ENCODE data around the gene MAP3K5.
"Not testable (repeated sequence)": the region's sequence is repeated elsewhere in the genome, so short reads cannot be mapped to it uniquely, and the experiment has no call there.

MAP3K5 gene, protein sequence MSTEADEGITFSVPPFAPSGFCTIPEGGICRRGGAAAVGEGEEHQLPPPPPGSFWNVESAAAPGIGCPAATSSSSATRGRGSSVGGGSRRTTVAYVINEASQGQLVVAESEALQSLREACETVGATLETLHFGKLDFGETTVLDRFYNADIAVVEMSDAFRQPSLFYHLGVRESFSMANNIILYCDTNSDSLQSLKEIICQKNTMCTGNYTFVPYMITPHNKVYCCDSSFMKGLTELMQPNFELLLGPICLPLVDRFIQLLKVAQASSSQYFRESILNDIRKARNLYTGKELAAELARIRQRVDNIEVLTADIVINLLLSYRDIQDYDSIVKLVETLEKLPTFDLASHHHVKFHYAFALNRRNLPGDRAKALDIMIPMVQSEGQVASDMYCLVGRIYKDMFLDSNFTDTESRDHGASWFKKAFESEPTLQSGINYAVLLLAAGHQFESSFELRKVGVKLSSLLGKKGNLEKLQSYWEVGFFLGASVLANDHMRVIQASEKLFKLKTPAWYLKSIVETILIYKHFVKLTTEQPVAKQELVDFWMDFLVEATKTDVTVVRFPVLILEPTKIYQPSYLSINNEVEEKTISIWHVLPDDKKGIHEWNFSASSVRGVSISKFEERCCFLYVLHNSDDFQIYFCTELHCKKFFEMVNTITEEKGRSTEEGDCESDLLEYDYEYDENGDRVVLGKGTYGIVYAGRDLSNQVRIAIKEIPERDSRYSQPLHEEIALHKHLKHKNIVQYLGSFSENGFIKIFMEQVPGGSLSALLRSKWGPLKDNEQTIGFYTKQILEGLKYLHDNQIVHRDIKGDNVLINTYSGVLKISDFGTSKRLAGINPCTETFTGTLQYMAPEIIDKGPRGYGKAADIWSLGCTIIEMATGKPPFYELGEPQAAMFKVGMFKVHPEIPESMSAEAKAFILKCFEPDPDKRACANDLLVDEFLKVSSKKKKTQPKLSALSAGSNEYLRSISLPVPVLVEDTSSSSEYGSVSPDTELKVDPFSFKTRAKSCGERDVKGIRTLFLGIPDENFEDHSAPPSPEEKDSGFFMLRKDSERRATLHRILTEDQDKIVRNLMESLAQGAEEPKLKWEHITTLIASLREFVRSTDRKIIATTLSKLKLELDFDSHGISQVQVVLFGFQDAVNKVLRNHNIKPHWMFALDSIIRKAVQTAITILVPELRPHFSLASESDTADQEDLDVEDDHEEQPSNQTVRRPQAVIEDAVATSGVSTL (N-terminal part only)

DNA sequence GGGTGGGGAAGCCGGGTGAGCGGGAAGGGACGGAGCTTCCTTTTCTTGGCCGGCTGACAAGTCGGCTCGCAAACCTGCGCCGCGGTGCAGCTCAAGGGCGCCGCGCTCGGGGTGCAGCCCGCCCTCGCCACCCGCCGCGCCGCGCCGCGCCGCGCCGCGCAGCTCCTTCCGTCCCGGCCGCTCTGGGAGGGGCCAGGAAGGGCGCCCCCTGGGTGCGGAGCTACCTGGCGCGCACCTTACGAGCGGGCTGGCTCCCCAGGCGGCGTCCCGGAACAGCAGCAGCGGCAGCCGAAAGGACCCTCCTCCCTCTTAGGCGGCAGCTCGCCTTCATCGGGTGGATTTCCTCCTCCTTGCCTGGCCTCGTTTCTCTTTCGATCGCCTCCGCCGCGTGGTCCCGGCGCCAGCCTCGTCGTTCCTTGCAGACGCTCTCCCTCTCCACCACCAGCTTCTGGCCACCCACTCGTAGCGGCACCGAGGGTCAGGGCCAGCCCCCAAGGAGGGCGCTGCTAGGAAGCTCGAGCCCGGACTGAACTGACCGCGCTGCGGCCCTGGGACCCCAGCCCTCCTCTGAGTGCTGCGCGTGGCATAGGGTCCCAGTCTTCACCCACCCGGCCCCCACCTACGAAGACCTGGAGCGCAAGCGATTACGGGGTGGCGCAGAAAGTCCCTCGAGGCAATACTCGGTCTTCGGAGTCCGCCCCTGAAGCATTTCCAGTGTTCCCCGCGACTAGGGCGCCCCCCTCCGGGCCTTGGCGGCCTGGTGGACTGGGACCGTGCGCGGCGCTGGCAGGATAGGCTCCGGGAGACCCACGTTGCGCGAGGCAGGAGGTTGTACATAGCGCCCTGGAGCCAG is at the start of gene MAP3K5:
Gene MAP3K5 (minus strand): TSS at position 68 of the 853 bp plus-strand sequence. CDS start 320 bp downstream, outside the sequence.
- DNase-seq = peak; percentile 92

DNA sequence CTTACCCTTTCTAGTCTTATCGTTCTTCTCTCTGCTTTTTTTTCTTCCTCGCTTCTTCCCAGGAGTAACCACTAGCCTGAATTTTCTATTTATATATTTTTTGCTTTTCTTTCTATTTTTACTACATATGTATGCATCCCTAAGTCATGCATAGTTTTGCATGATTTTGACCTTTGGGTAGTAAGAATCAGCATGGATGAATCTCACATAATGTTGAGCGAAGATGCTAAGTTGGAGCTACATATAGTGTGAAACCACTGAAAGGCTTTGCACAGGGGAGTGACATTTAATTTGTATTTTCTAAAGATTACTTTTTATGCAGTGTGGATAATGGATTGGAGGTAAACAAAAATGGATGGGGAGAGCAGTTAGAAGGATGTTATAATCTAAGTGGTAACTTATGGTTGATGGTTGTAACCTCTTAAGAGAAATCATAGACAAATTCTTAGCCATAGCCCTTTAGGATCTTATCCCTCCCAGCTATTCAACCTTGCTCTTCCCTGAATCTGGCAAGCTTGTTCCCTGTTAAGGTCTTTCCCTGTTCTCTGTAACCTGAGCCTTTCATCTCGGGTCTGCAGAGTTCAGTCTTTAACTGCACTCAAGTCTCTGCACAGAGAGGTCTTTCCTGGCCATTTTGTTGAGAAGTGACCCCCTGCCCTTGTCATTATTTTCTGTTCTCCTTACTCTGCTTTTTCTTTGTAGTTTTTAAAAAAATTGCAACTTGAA is 48.2 kb upstream of the MAP3K5 start:
- no peak for DNase-seq

DNA sequence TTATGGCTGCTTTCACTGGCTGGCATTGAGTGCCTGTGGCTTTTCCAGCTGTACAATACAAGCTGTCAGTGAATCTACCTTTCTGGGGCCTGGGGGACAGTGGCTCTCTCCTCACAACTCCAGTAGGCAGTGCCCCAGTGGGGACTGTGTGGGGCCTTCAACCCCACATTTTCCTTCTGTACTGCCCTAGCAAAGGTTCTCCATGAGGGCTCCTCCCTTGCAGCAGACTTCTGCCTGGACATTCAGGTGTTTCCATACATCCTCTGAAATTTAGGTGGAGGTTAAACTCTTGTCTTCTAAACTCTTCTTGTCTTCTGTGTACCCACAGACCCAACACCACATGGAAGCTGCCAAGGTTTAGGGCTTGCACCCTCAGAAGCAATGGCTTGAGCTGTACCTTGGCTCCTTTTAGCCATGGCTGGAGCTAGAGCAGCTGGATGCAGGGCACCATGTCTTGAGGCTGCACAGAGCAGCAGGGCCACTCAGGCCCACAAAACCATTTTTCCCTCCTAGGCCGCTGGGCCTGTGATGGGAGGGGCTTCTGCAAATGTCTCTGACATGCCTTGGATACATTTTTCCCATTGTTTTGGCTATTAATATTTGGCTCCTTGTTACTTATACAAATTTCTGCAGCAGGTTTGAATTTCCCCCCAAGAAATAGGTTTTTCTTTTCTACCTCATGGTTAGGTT is 39.7 kb upstream of the MAP3K5 start:
- no peak for DNase-seq

DNA sequence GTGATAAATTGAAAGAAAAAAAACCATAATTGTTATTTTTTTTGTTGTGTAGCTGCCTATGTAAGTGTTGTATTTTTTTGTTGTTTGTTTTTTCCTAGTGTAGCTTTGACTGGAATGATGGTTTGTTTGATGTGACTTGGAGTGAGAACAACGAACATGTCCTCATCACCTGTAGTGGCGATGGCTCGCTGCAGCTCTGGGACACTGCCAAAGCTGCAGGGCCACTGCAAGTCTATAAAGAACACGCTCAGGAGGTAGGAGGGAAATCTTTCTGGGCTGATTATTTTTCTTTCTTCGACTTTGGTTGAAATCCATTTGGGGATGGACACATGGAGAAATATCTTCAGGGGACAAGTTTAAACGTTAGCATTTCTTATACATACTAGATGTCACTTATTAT is 33.9 kb upstream of the MAP3K5 start:
- DNase-seq = no peak

DNA sequence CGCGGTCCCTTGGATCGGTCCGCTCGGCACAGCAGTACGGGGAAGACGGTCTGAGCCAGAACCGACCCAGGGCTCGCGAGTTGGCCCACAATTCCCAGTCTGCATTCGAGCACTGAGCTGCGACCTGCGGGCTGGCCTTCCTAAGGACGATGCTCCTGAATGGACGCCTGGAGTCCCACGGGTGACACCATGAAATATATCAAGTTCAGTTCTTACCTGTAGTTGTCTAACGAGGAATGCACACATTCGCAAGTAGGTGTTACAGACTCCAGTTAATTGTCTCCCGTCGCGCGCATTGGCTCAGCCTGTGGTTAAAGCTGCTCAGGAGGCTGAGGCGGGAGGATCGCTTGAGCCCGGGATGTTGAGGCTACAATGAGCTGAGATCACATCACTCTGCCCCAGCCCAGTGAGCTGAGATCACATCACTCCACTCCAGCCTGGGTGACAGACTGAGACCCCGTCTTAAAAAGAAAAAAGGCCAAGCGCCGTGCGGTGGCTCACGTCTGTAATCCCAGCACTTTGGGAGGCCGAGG is 30.9 kb upstream of the MAP3K5 start:
- no peak for DNase-seq

DNA sequence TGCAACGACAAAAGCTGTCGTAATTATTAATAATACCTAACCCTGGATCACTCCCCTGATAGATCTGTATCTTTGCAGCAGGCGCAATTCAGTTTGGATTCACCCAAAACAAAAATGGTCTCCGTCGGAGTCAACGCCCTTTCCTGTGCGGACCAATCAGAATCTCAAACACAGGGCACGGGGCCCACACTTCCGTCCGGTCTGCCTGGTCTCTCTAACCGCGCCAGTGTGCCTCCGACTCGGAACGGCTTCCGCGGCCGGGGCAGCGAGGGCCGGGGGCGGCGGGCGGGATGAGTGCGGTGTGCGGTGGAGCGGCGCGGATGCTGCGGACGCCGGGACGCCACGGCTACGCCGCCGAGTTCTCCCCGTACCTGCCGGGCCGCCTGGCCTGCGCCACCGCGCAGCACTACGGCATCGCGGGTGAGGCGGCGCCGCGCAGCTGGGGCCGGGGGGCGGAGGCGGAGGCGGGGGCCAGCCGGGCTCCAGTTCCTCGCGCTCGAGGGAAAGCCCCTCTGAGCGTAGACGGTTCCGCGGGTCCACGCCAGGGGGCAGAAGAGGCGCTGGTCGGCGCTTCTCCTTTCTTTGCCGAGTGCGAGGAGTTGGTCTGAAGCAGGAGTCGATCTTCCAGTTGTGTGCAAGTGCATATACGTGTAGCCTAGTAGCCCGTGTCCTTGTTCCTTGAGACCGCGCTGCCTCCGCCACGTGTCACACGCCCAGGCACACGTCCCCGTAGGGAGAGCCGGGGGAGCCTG is 30.3 kb upstream of the MAP3K5 start, which contains the start of gene PEX7:
Gene PEX7 (plus strand): TSS at position 217 of the 752 bp plus-strand sequence. CDS start 74 bp downstream, at position 291.
- peak; percentile 95 for DNase-seq

DNA sequence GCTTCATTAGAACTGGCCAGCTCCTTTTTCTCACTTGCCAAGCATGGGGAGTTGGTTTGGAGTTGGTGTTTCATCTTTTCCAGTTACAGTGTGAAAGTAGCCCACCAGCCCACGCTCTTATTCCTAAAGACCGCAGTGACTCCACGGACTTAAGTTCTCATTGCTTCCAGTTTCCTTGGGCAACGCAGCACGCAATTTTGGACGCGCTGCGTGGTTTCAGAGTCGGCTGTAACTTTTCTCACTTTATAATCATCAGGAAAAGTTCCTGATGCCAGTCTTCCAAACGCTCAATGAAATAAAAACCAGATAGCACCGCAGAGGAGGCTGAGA is 29.7 kb upstream of the MAP3K5 start:
- DNase-seq = no peak

DNA sequence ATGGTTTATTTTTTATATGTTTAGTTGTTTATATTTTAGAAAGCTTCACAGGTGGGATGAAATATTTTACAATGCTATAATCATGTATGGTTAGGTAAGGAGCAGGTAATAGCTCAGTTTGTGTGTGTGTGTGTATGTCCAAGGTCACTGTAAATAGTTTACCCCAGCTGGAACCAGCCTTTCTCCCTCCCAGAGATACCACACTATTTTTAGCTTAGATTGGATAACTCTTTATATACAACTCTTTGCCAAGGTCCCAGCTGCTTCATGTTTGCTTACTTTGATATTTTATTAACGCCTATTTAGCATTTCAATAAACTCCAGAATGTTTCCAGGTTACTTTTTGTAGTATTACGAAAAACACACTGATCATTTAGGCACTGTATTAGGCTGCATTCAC is 28.3 kb upstream of the MAP3K5 start:
- DNase-seq = no peak

DNA sequence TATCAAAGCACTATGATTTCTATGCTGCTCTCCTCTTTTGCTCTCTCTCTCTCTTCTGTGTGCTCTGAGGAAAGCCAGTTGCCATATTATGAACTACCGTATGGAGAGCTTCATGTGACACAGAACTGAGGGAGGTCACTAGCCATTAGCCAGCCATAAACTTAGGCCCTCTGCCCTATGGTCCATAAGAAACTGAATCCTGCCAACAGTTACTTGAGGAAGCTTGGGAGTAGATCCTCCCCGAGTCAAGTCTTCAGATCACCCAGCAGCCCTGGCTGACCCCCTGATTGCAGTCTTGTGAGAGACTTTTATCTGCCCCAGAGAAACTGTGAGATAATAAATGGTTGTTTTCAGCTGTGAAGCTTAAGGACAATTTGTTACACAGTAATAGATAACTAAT is 24.4 kb upstream of the MAP3K5 start:
- DNase-seq = no peak

DNA sequence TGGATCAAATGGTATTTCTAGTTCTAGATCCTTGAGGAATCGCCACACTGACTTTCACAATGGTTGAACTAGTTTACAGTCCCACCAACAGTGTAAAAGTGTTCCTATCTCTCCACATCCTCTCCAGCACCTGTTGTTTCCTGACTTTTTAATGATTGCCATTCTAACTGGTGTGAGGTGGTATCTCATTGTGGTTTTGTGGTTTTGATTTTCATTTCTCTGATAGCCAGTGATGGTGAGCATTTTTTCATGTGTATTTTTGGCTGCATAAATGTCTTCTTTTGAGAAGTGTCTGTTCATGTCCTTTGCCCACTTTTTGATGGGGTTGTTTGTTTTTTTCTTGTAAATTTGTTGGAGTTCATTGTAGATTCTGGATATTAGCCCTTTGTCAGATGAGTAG is 23.3 kb upstream of the MAP3K5 start:
- DNase-seq = not testable (repeated sequence)

DNA sequence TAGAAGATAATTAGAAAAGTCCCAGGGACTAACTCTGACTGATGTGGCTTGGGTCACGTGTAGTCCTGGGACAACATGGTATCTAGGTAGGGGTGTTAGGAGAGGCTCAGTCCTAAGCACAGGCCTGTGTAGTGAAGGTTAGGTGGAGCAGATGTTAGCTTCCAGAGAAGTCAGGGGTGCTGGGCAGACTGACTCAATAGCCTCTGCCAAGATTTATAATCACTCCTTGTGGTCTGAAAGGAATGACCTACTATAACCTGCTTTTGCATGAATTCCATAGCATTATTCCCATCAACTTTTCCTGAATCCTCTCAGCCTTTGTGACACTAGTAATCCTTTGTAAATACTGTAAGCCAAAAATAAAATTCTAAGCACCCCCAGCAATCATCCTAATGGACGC is 19.9 kb upstream of the MAP3K5 start:
- DNase-seq = no peak

DNA sequence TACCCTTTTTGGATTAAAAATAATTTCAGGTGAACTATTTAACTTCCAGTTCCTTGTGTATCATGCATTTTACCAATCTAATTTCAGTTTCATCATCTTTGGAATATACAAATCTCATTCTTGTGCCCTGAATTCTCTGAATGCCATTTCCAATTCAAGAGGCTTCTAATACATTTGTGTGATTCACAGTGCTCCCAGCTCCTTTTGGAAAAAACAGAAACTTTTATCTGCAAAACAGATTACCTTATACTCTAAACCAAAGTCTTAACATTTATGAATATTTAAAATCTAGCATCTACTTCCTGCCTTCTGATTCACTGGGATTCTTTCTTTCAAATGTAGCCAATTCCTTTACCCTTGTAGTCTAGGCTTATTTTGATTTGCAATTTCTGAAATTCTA is 19.0 kb upstream of the MAP3K5 start:
- DNase-seq = no peak

DNA sequence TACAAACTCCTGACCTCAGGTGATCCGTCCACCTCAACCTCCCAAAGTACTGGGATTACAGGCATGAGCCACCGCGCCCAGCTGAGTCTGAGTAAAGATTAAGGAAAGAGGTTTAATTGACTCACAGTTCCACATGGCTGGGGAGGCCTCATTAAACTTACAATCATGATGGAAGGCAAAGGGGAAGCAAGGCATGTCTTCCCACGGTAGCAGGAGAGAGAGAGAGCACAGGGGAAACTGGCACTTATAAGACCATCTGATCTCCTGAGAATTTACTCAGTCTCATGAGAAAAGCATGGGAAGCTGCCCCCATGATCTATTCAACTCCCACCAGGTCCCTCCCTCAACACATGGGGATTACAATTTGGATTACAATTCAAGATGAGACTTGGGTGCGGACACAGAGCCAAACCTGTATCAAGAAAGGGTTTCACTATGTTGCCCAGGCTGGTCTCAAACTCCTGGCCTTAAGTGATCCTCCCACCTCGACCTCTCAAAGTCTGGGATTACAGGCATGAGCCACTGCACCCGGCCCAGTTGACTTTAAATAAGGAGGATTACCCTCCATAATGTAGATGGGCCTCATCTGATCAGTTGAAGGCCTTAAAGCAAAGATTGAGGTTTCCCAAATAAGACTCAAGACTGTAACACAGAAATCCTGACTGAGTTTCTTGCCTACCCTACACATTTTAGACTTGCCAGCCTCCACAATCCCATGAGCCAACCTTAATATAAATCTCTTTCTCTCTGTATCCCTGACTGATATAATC is 17.0 kb upstream of the MAP3K5 start:
- DNase-seq = no peak

DNA sequence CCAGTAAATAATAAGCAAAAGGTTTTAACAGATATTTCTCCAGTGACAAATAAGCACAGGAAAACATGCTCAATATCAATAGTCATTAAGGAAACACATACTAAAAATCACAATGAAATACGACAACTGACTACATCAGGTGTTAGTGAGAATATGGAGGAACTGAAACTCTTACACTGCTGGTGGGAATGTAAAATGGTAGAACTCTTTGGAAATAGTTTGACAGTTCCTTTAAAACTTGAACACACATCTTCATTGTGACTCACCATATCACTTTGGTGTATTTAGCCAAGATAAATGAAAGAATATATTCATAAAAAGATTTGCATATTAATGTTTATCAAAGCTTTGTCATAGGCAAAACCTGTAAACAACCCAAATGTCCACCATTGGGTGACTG is 11.3 kb upstream of the MAP3K5 start:
- DNase-seq = no peak

DNA sequence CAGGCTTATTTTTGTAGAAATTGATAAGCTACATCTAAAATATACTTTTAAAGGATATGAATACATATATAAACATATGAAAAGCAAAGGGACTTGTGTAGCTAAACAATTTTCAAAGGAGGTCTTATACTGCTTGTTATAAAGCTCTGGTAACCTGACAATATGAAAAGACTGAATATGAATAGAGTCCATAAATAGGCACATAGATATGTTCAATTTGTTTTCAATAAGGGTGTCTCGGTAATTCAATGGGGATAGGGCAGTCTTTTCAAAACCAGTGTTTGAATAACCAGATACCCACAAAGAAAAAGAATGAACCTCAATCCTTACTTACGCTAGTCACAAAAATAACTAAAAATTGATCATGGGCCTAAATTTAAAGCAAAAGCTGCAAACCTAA is 9.3 kb upstream of the MAP3K5 start:
- no peak for DNase-seq

DNA sequence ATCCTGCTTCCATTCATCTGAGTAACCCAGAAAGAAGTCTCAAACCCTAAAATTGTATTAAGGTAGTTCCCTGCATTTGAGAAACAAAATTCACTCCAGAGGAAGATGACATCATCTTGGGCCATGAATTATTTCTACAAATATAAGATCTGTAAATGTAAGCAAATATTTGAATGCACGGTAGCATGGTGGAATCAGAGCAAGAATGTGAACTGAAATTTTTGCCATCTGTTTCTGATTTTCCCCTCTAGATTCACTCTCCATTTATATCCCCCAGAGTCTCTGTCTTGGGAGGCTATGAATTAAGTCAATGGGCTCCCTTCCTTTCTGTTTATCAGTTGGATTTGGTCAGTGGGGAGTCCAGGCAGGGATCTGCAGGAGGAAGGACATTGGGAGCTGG is 5.8 kb upstream of the MAP3K5 start:
- no peak for DNase-seq

DNA sequence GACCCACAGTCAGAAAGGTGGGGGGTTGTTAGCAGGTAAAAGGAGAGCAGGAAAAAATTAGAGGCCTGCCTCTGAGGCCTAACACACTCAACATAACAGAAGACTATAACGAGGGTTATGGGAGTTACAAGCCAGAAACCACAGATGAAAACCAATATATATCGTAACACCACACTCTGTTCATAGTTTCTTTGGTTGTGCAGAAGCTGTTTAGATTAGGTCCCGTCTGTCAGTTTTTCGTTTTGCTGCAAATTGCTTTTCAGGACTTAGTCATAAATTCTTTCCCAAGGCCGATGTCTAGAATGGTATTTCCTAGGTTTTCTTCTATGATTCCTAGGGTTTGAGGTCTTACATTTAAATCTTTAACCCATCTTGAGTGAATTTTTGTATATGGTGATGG is 3.7 kb upstream of the MAP3K5 start:
- no peak for DNase-seq

DNA sequence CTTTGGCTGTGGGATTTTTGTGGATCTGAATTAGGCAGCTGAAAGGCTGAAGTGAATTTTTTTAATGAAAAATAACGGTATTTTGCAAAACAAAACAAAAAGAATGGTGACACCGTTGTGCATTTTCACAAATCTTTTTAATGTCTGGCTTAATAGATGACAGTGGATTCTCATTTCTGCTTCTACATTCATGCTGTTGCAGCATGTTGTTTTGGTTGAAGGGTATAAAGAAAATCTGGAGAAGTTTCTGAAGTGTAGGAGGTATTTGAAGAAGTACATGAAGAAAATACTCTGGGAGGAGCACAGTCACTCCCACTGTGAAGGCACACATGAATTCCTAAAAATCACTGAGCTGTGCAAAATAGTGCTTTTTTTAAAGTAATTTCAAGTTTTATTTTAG is 3.1 kb upstream of the MAP3K5 start:
- no peak for DNase-seq

DNA sequence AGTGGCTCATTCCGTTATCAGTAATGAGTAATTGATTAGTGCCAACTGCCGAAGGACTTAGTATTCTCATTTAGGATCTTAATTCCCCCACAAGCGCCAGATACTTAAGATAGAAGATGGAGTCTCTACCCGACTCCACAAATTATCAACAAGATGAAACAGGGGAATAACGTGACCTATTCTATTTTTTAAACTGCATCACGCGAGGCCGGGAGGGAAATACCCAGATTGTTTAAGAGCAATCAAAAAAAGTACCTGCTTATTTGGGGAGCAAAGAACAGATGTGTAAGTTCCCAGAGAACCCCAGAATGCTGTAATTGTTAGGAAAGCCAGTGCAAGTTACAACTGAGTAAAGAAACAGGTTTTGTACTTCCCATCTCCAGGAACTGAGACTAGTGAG is 1.1 kb upstream of the MAP3K5 start:
- no peak for DNase-seq

Data from islet precursor cell (in vitro differentiated cells).